Parietal lobe (tissue), 2 donors: ENCODE results near the gene APBB2. TPM values are rescaled to one million over a fixed set of nuclear protein-coding genes. Genes with fewer than 3 reads are reported as not detected.

Experiments
- small RNA-seq: library from RNA; depleted of rRNA; stranded (forward); fragments of <200 nt; gene quantifications from one replicate; pipeline ENCODE3, GENCODE V24; 2014; ENCODE audit warnings: low replicate concordance
- total RNA-seq: library from RNA; depleted of rRNA; stranded (reverse); fragments of >200 nt; gene quantifications from one replicate; pipeline ENCODE4 v1.2.3, GENCODE V29; 2014

Gene APBB2
- total RNA-seq = 97.3 TPM

DNA sequence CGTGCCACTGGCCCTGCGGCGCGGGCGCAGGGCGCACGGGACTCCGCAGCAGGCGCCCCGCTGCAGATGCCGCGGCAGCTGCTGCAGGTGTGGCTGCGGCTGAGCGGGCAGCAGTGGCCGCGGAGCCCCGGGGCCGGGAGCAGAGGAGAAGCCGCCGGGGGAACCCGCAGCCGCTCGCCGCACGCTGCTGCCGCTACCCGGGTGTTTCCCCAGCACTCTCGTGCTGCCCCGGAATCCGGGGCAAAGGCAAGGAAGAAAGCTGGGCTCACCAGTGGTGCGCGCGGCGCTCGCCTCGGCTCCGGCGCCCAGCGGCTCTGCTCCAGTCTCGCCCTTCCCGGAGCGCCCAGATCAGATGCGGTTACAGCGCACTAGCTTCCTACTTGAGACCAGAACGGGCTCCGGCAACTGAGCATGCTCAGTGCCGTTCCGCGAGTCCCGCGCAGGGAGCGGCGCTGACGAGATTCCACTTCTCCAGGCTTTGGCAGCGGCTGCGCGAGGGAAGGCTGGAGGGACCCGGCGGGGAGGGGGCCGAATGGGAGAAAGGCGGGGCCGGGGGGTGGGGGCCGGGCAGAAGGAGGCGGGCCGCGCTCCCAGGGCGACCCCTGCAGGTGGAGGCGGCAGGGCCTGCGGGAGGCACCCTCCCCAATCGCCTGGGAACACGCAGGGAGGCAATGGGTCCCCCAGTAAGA, at the start of gene APBB2:
APBB2 (minus strand) TSS at position 407 of the 689 bp plus-strand sequence. CDS start 181,288 bp downstream, outside the sequence.

DNA sequence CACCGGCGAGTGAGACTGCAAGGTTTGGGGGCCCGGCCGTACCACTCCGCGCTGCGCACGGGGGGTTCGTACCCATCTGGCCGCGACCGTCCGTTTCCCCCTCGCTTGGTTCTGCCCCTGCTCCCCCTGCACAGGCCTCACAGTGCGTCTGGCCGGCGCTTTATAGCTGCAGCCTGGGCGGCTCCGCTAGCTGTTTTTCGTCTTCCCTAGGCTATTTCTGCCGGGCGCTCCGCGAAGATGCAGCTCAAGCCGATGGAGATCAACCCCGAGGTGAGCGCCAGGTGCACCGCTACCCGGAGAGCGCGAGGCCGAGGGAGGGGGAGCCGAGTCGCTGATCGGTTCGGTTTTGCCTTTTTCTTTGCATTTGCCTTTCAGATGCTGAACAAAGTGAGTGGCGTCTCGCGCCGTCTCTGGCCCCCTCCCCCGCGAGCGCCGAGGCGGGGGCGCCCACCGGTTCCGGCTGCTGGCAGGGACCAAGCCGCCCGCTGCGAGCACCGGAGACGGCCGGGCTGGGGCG, 42.5 kb upstream of the APBB2 start, which contains the start of gene UCHL1:
UCHL1 (plus strand) TSS at position 189 of the 517 bp plus-strand sequence; CDS start at position 238, 49 bp downstream.

Small RNAs within 50 kb of the gene (small RNA-seq; reads per million reads assigned to genes)
- gene RF00019 (not detected), gene RNA5SP160 (not detected), gene RNU6-1195P (not detected), gene RNU6-836P (not detected)

Other genes starting within 250 kb of the APBB2 start
- gene UCHL1, start 42.4 kb upstream of the APBB2 start, total RNA-seq = 918 TPM